ENCODE data around the gene NAV1. TPM values are rescaled to one million over a fixed set of nuclear protein-coding genes. Genes with fewer than 3 reads are reported as not detected.

Gene NAV1
- total RNA-seq, 4 donors from 2014 or later = 17.4 to 36.9 (median 25.5) TPM

GRCh38 chr1:201502511-201502857 is 36.4 kb upstream of the NAV1 start:
- Histone ChIP-seq H3K4me3 (no peak overlapping the region), H3K9me3 (no peaks in the 10 kb centered on the region), H3K4me1 (peaks cover 87% of the 10 kb centered on the region), H3K36me3 (peaks cover 5% of the 10 kb centered on the region), H3K27me3 (no peaks in the 10 kb centered on the region), H3K27ac (peak overlapping the region; percentile 72)
- TF ChIP-seq POLR2A (IDR thresholded peaks at IDR 0.05) = no peak
- no peak for TF ChIP-seq POLR2AphosphoS5 (IDR thresholded peaks at IDR 0.05)
- TF ChIP-seq EP300 (IDR thresholded peaks at IDR 0.05) = no peak
- TF ChIP-seq CTCF (IDR thresholded peaks at IDR 0.05) = no peak
- DNase-seq (ENCODE audit: low spot score in 2 of 2) = no peak
- WGBS = 72% methylated on average over 3 of the region's 3 CpGs

- Histone ChIP-seq H3K4me1 (peaks cover 83% of the 10 kb centered on the region), H3K36me3 (peaks cover under 1% of the 10 kb centered on the region), H3K4me3 (peak overlapping the region; percentile 79), H3K27ac (peak overlapping the region; percentile 72), H3K9me3 (no peaks in the 10 kb centered on the region), H3K27me3 (no peaks in the 10 kb centered on the region)
- WGBS = 33% methylated on average over 13 of the region's 13 CpGs
- DNase-seq (ENCODE audit: low spot score in 2 of 2) = no peak
- TF ChIP-seq EP300 (IDR thresholded peaks at IDR 0.05) = peak; percentile 87
- TF ChIP-seq POLR2A (IDR thresholded peaks at IDR 0.05) = no peak
- TF ChIP-seq CTCF (IDR thresholded peaks at IDR 0.05) = no peak
Measured at GRCh38 chr1:201503397-201504176, 35.3 kb upstream of the NAV1 start.

GRCh38 chr1:201504179-201504631 is 34.7 kb upstream of the NAV1 start:
- TF ChIP-seq CTCF (IDR thresholded peaks at IDR 0.05) (no peak), POLR2AphosphoS5 (IDR thresholded peaks at IDR 0.05) (no peak), EP300 (IDR thresholded peaks at IDR 0.05) (no peak), POLR2A (IDR thresholded peaks at IDR 0.05) (no peak)
- no peaks in the 10 kb centered on the region for H3K27me3 ChIP-seq
- 57% methylated on average over 3 of the region's 3 CpGs for WGBS
- peak overlapping the region; percentile 79 for H3K4me3 ChIP-seq
- H3K4me1 ChIP-seq = peaks cover 80% of the 10 kb centered on the region
- H3K9me3 ChIP-seq = no peaks in the 10 kb centered on the region
- H3K27ac ChIP-seq = peak overlapping the region; percentile 72
- no peaks in the 10 kb centered on the region for H3K36me3 ChIP-seq
- no peak for DNase-seq (ENCODE audit: low spot score in 2 of 2)

- Histone ChIP-seq H3K27ac (peak overlapping the region; percentile 72), H3K4me3 (peak overlapping the region; percentile 79), H3K27me3 (no peaks in the 10 kb centered on the region), H3K36me3 (no peaks in the 10 kb centered on the region), H3K9me3 (no peaks in the 10 kb centered on the region), H3K4me1 (peaks cover 75% of the 10 kb centered on the region)
- 82% methylated on average over 9 of the region's 9 CpGs for WGBS
- no peak for TF ChIP-seq POLR2AphosphoS5 (IDR thresholded peaks at IDR 0.05)
- no peak for TF ChIP-seq EP300 (IDR thresholded peaks at IDR 0.05)
- TF ChIP-seq CTCF (IDR thresholded peaks at IDR 0.05) = no peak
- no peak for TF ChIP-seq POLR2A (IDR thresholded peaks at IDR 0.05)
- no peak for DNase-seq (ENCODE audit: low spot score in 2 of 2)
Measured at GRCh38 chr1:201504799-201505502, 34.0 kb upstream of the NAV1 start.

- Histone ChIP-seq H3K27ac (peak overlapping the region; percentile 91), H3K9me3 (no peaks in the 10 kb centered on the region), H3K27me3 (no peaks in the 10 kb centered on the region), H3K4me3 (peak overlapping the region; percentile 79), H3K36me3 (no peaks in the 10 kb centered on the region), H3K4me1 (peaks cover 70% of the 10 kb centered on the region)
- no peak for DNase-seq (ENCODE audit: low spot score in 2 of 2)
- WGBS = 6% methylated on average over 4 of the region's 4 CpGs
- TF ChIP-seq POLR2AphosphoS5 (IDR thresholded peaks at IDR 0.05) (no peak), CTCF (IDR thresholded peaks at IDR 0.05) (no peak), EP300 (IDR thresholded peaks at IDR 0.05) (no peak)
Measured at GRCh38 chr1:201505503-201505890, 33.4 kb upstream of the NAV1 start.

Measured in suprapubic skin (tissue), 4 donors.